ENCODE measurements around the gene TRAPPC12.
"Not testable (repeated sequence)": the region's sequence is repeated elsewhere in the genome, so short reads cannot be mapped to it uniquely, and the experiment has no call there.

The TRAPPC12 gene

DNA sequence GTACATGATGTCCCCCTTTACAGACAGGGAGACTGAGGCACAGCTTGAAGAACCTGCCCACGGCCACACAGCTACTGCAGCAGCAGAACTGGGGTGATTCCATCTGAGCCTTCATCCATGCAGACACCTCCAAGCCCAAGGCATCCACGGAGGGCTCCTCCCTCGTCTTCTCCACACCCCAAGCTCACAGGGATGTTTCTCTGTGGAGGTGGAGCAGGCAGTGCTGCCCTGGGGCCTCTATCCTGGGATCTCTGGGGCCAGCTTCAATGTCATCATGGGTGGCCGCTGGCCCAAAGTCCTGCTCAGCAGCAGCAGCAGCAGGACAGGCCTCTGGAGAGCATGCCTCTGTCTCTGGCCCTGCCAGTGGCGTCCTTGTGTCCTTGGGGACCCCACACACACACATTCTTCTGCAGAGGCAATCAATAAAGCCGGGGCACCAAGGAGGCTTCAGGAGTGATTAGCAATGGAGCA lies 108.6 kb downstream of the TRAPPC12 start:
- no peak for DNase-seq

DNA sequence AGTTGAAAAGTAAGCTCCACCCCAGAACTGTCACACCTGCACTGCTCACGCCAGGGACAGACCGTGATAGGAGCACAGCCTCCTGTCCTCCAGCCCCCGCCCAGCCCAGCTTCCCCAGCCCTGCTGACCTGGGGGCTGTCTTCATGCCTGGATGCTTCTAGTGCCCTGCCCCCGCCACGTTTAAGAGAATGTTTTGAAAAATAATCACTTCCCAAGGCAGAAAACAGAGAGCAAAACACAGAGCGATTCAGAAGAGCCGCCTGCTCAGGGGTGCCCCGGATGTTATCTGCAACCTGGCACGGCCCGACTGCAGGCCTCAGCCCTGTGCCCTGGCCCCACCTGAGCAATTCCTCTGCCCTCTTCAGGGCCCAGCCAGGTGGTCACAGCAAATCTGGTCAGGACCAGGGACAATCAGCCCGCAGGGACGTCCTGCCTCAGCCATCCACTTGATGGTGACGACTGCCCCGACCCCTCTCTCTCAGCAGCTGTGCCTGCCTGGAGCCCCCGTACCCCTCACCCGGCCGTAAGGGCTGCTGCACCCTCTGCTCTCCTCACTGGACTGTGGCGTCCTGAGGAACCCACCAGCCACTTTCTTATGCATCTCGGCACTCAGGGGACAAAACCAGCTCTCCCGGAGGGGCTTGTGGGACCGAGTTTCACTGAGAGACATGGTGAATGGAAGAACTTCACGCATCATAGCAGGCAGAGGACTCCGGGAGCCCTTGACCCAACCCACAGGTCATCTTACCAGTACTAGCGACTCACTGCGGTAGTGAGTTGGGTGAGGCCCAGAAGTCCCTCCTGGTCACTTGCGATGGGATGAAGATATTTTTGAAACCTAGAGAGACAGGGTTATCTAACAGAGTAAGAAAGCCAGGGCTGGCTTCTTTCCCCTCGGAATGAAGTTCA lies 109.6 kb downstream of the TRAPPC12 start:
- no peak for DNase-seq

DNA sequence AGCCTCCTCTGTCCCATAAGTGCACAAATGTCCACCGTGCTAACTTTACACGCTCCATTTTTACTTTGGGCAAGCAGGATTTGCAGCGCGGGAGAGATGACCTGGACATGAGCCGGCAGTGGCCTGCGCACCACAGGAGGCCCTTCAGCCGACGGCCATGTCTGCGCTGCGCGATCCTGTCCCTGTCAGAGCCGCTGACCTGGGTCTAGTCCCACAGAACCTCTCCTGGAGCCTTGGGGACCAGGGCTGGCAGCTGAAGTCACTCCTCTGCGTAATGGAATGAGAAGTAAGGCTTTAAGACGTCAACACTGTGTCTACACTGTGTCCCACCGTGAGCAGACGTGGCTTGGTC lies 110.2 kb downstream of the TRAPPC12 start:
- no peak for DNase-seq

DNA sequence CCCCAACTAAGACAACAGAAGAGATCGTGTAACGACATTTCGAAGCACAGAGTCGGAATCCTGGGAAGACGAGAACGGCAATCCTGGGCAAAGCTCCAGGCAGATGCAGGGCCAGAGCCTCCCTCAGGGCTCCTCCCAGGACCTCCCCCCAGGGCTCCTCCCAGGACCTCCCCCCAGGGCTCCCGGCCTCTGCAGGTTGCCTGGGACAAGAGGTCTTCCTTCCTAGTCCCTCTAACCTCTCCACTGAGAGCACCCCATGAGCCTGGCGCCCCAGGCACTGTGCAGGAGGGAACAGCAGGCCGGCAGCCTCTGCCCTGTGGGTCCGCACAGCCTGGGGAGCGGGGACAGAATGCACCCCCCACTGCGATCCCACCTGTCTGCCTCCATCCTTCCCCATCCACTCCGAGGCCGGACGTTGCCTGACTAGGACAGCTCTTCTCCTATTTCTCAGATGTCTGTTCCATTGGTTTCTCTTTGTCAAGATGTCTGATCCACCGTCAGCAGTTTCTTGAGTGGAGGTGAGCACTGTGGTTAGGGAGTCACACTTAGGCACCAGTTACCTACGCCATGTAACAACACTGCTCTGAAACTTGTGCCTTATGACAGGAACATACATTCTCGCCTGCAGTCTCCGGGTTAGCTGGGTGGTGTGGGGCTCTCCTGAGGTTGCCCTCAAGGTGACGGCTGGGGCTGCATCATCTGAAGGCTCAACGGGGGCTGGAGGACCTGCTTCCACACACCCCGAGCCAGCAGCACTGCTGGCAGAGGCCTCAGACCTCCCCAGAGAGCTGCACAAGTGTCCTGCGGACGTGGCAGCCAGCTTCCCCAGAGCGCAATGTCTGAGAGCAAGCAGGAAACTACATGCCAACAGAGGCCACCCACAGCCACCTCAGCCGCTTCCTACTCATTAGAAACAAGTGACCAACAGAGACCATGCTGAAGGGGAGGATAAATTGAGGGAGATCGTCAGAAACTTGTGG lies 111.0 kb downstream of the TRAPPC12 start:
- DNase-seq, result no peak

DNA sequence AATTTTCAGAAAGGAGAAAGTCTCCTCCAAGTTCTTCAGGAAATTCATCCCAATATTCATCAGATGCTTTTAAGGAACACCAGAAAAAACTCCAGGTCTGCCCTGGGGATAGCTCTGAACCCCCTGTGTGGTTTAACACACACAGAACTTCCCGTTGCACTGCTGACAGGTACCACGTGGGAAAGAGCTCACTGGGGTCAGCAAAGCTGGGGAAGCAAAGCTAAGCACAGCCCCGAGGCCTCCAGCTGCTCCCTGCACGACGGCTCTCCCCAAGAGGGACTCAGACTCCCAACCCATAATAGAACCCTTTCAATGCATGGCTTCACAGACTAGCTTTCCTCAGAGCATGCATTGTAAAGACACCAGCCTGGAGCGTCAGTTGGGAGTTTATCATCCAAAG lies 111.8 kb downstream of the TRAPPC12 start:
- no peak for DNase-seq

DNA sequence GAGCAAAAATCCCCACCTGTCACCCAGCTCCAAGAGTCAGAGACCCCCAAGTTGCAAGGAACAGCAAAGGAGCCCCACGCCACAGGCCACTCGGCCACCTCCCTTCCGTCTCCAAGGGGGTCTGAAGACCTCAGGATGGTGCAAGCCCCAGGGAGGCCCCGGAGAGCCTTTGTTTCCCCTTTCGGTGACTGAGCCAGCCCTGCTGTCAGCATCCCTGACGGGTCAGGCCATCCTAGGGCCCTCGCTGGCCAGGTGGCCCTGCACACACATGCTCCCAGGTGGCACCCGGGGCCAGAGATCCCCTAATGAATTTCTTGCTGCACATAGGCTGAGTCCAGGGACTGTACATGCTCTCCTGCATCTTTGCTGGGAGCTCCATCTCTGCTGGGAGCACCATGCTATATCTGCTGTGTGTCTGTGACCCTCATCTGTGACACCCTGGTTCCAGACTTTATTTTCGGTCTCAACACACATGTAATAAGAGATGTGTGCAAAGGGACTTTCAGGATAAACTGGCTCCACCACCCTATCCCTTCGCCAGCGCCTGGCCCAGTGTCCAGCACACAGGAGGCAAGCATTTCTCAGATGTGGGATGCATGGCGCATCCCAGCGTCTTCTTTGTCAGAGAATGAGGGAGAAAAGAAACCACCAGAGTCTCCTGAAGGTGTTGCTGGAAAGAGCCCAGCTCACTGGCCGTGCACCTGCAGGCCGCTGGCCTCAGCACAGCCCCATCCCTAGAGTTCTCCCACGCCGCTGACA lies 112.4 kb downstream of the TRAPPC12 start:
- DNase-seq, result no peak

DNA sequence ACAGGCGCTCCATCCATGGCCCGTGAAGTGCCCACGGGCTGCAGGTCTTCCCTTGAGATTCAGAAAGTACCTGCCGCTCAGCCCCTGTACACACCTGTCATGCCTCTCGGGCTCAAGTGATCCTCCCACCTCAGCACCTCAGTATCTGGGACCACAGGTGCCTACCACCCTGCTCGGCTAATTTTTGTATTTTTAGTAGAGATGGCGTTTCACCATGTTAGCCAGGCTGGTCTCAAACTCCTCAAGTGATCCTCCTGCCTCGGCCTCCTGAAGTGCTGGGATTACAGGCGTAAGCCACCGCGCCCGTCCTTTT lies 112.9 kb downstream of the TRAPPC12 start:
- not testable (repeated sequence) for DNase-seq

DNA sequence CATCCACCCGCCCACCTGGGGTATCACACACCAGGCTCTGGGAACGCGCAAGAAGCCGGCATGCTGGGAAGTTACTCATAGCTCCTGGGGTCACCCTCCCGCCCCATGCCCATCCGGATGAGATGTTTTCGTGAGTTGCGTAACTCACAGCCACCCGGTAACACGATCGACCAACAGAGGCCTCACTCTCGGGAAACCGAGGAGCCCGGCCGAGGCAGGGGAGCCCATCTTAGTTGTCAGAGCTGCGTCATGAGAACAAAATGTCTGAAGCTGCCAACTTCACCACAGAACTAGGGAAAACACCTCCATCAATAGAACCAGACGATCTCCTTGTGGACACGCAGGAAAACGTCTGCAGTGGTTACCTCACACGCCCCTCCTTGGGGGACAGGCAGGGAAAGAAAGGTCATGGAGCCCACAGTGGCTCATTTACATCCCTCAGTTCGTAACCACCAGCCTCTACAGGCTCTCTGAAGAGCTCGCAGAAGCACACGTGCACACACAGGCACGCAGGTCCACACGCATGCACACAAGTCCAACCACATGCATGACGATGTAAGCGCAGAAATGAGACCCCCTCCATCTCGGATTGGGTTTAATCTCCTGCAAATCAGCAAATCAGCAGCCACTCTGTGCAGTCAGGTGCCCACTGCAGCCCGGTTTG lies 113.6 kb downstream of the TRAPPC12 start:
- no peak for DNase-seq

DNA sequence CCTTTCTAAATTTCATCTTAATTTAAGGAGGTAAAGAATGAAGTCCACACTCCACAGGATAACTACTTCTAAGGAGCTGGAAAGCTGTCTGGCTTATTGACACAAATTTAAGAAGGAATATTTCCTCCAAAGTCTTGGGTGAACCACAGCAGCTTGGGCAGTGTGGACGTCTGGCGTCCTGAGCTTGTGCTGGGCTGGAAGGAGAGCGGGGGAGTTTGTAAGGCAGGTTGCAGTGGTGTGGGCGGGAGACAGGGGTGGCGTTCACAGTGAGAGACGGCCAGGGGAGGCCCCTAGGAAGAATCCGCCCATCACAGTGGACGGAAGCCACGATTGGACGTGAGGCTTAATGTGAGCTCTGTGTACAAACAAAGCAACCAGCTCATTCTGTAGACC lies 114.1 kb downstream of the TRAPPC12 start:
- no peak for DNase-seq

DNA sequence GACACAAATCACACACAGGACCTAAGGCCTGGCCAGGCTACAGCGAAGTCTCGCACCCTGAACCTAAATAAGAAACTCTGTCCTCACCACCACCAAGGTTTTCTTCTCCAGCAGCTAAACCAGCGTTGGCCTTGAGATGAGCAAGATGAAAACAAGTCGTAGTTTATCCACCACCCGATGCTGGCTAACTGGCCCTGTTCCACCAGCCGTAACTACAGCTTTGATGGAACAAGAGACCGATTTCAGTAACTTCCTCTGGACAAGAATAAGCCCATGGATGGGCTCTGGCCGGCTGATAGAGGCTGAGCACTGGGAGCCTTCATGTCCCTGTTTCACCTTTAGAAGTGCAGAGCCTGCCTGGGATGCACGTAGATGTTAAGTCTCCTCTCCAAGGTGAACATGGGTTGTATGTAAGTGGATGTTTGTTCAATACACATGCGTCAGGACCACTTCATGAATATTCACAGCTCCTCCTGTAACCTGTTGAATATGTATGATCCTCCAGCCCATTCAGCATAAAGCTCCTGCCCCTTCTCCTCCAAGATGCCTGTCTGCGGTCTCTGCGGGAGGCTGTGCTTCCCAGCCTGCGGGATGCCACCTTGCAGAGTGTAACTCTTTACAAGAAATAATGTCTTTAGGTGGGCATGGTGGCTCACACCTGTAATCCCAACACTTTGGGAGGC lies 115.6 kb downstream of the TRAPPC12 start:
- no peak for DNase-seq

DNA sequence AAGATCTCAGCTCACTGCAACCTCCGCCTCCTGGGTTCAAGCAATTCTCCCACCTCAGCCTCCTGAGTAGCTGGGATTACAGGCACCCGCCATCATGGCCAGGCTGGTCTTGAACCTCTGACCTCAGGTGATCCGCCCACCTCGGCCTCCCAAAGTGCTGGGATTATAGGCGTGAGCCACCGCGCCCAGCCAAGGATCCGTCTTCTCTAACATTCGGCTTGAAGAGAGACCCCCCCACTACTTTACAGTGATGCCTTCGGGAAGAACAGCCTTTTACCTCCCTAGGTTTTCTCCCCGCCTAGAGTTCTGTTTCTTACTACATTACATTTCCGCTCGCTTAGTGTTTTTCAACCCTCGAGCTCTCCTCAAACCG lies 117.2 kb downstream of the TRAPPC12 start:
- DNase-seq, result not testable (repeated sequence)

DNA sequence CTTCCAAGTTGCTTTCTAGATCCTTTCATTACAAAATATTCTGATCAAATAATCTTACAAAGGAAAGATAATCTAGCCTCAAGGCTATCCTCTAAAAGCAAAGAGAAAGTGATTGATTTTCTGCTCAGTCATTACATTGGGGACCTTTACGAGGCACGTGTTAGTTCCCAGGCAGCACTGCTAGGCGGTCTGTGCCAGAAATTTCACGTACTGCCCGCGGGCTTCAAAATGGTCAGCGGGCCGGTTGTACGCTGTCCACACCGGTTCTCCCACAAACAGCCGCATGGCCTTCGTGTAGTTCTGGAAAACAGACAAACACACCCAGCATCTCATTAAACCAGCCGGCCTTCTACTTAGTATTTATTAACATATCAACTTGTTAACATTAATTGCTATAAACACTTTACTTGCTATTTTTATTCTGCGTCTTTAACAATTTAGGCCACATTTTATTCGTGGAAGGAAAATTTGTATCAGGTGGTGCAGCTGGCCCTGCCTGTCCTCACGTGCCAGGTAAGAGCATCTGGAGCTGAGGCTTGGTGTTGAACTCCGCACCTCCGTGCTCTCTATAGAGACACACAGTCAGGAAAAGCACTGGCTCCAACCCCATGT lies 119.4 kb downstream of the TRAPPC12 start:
- DNase-seq, result no peak

DNA sequence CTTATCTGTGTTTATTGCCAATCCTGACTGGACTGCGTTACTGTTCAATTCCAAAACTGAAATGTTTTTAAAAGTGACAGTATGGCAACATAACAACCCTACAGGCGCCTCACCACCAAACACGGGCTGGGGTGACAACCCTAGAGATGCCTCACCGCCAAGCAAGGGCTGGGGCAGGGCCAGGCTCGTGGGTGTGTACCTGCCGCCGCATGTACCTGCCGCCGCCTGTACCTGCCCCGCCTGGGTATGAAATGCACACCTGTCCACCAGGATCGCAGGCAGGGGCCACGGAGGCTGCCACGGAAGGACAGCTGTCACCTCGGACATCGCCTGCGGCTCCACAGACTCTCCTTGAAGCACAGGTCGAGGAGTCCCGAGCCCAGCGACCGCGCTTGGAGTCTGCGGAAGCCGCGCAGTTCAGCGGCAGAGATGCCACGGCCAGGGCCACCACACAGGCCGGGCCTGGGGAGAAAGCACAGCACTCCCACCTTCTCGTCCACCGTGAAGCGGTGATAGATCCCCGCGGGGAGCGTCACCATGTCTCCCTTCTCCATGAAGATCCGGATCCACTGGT lies 120.9 kb downstream of the TRAPPC12 start:
- DNase-seq, result no peak

DNA sequence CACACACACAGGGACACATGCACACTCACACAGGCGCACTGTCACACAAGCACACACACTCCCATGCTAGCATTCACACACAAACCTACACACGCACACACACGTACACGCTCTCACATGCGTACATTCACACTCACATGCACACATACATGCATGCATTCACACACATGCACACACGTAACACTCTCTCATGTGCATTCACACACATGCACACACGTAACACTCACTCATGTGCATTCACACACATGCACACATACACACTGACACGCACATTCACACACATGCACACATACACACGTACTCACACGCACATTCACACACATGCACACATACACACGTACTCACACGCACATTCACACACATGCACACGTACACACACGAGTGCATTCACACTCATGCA lies 123.6 kb downstream of the TRAPPC12 start:
- DNase-seq, result no peak

DNA sequence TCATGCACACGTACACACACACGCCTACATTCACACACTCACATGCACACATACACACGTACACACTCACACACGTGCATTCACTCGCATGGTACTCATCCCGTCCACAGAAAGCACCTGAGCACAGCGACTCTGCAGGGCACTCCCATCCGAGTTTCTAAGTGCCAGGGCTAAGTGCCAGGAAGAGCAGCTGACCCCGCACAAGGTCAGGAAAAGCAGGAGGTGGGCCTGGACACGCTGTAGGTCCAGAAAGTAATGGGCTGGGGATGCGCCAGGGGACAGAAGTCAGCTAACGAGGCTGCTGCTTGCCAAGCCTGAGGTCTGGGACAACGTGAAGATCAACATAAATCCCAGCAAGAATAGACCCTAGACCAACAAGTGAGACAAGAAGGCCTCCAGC lies 124.0 kb downstream of the TRAPPC12 start:
- DNase-seq, result no peak

DNA sequence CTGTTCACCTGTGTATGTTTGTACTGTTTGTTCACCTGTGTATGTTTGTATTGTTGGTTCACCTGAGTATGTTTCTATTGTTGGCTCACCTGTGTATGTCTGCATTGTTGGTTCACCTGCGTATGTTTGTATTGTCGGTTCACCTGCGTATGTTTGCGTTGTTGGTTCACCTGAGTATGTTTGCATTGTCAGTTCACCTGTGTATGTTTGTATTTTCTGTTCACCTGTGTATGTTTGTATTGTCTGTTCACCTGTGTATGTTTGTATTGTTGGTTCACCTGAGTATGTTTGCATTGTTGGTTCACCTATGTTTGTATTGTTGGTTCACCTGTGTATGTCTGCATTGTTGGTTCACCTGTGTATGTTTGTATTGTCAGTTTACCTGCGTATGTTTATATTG lies 125.2 kb downstream of the TRAPPC12 start:
- no peak for DNase-seq

DNA sequence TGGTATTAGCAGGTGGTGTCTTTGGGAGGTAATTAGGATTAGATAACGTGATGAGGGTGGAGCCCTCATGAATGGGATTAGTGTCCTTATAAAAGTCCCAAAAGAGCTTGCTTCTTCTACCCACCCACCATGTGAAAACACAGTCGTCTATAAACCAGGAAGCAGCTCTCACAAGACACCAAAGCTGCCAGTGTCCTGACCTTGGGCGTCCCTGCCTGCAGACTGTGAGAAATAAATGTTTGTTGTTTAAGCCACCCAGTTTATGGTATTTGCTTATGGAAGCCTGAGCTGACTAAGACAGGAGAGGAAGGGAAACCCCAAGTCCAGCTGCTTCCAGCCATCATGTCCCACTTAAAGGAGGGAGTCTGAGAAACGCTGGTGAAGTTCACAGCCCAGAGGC lies 126.3 kb downstream of the TRAPPC12 start:
- DNase-seq, result no peak

DNA sequence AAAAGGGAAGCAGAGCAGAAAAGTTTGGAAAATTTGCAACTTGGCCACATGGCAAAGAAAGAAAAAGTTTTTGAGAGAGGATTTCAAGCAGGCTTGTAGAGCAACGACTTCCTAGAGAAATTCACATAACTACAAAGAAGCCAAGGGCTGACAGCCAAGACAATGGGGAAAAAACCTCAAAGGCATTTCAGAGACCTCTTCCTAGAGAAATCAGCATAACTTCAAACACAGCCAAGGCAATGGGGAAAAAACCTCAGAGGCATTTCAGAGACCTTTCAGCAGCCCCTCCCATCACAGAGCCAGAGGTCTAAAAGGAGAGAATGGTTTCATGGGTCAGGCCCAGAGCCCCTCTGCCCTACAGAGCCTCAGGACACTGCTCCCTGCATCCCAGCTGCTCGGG lies 132.6 kb downstream of the TRAPPC12 start:
- DNase-seq, result no peak

DNA sequence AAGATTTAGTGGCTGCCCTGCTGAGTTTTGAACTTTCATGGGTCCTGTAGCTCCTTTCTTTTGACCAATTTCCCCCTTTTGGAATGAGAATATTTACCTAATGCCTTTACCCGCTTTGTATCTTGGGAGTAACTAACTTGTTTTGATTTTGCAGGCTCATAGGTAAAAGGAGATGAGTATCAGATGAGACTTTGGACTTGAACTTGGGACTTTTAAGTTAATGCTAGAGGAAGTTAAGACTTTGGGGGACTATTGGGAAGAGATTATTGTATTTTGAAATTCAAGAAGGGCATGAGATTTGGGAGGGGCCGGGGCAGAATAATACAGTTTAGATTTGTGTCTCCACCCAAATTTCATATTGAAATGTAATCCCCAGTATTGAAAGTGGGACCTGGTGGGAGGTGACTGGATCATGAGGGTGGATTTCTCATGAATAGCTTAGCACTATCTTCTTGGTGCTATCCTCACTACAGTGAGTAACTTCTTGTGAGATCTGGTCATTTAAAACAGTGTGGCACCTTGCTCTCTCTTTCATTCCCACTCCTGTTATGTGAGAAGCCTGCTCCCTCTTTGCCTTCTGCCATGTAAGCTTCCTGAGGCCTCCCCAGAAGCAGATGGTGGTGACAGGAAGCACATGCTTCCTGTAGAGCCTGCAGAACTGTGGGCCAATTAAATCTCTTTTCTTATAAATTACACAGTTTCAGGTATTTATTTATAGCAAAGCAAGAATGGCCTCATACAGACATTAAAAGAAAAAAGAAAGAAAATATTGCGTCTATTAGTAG lies 133.7 kb downstream of the TRAPPC12 start:
- no peak for DNase-seq

DNA sequence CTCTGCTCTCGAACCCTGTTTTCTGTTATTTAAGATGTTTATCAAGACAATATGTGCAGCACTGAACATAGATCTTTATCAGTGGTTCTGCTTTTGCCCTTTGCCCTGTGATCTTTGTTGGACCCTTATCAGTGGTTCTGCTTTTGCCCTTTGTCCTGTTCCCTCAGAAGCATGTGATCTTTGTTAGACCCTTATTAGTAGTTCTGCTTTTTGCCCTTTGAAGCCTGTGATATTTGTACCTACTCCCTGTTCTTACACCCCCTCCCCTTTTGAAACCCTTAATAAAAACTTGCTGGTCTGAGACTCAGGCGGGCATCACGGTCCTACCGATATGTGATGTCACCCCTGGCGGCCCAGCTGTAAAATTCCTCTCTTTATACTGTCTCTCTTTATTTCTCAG lies 135.9 kb downstream of the TRAPPC12 start:
- DNase-seq, result not testable (repeated sequence)

All from T-helper 1 cell (primary cell).